NOMO-1 treated with dmso at 0.1 percent for 144 hours (cell line): ENCODE data around the gene KAT2B.

Source experiments
- DNase-seq: peaks from one replicate; lab custom pipeline; 2025; ENCODE audit not compliant: unreplicated experiment; lab: John Stamatoyannopoulos, UW

KAT2B gene

GRCh38 chr3:20064796-20065564, 24.7 kb downstream of the KAT2B start:
- no peak for DNase-seq

- no peak for DNase-seq
Observed at GRCh38 chr3:20066079-20066478, 25.8 kb downstream of the KAT2B start.

- DNase-seq, result no peak
Observed at GRCh38 chr3:20066850-20067617, 26.8 kb downstream of the KAT2B start.

DNA sequence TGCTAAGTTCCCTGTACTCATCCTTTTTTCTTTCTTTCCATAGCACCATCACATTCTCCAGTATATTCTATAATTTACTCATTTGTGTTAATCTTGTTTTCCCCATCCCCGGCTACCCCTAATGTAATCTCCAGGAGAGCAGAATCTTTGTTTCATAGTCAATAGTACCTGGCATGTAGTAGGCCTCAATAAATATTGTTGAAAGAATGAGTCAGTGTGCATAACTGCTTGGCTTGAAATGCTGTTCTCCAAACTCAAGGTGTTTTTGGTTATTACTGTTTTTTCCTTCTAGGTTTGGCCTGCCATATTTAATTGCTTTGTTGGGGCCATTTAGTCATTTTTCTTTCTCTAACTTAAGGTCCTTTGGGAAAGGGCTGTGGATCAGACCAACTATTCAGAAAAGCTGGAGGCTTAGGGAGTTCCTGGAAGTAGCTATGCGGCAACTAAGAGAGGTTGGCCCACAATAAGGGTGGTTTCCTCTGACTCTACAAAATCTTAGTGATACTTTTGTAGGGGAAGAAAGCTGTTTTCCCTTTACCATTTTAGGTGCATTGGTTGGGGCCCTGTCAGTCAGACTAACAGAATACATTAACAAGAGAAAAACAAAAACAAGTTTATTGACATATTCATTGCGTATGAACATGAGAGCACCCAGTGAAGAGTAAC, 28.4 kb downstream of the KAT2B start:
- DNase-seq, result no peak

- DNase-seq, result no peak
Observed at GRCh38 chr3:20069178-20069532, 28.9 kb downstream of the KAT2B start.

GRCh38 chr3:20071175-20071574, 30.9 kb downstream of the KAT2B start:
- no peak for DNase-seq

GRCh38 chr3:20072422-20072821, 32.2 kb downstream of the KAT2B start:
- no peak for DNase-seq

- DNase-seq, result no peak
Observed at GRCh38 chr3:20073068-20073467, 32.8 kb downstream of the KAT2B start.

GRCh38 chr3:20073683-20074082, 33.4 kb downstream of the KAT2B start:
- no peak for DNase-seq

DNA sequence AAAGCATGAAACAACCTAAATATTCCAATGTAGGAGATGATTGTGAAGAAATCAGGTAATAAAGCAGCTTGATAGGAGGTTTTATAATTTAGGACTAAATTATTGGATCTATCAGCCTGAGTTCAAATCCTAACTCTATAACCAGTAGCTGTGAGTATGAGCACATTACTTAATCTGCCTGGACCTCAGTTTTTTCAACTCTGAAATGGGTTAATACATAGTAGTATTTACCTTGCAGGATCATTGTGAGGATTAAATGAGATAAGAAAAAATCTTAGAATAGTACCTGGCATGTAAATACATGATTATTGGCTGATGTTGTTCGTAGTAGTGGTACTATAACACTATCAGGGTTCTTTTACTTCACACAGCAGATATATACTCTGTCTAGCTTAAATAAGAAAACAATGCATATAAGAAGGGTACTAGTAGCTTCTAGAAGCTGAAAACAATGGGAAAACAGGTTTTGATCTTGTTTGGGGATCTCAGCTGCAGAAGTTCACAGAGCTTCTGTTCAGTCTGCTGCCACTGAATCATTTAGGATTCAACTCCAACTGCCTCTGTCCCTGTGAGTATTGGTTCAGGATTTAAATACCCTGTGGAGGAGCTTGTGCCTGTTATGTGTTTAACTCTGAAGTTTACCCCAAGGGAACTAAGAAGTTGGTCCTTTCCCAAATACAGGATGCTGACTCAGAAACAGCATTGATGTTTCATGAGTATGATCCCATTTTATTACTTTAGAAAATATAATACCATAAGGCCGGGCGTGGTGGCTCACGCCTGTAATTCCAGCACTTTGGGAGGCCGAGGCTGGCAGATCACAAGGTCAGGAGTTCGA, 34.2 kb downstream of the KAT2B start:
- DNase-seq, result no peak

GRCh38 chr3:20075197-20075596, 35.0 kb downstream of the KAT2B start:
- DNase-seq, result no peak

DNA sequence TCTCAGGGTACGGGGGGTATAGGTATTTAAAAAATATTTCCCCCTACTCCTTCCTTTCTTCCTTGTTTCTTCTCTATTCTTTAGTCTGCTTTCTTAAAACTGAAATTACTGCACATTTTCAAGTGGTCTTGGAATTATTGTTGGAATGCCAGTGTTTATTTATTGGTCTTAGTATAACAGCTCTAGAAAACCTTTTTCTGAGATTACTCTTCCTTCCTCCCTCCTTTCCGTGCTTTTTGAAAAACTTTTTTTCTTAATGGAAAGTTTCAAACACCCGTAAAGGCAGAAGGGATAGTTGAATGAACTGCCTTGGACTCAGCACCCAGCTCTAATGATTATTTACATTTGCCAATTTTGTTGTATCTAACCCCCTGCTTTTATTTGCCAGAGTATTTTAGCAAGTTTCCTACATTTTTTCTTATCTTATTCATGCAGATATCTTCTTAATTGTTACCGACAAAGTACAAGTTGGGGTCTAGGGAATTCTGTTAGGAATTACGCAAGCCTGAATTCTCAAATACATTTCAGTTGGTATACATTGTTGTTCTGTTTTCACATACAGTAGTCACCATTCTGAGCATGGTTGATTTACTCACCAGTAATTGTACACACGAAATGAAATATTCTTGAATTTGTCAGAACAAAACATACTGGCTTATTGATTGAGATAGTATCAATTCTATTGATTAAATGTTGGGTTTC, 36.2 kb downstream of the KAT2B start:
- no peak for DNase-seq

DNA sequence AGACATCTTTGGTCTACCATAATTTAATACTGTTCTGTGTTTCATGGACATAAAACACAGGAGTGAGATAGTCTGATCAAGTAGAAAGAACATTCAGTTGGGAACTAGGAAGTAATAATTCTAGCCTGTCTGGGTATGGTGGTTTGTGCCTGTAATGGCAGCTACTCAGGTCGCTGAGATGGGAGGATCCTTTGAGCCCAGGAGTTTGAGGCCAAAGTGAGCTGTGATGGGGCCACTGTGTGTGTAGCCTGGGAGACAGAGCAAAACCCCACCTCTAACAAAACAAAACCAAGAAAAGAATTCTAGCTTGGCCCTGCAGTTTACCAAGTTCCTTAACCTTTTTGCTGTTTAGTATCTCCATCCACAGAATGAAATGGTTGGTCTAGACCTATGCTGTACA, 36.8 kb downstream of the KAT2B start:
- DNase-seq, result no peak

GRCh38 chr3:20078194-20078714, 38.0 kb downstream of the KAT2B start:
- no peak for DNase-seq

- no peak for DNase-seq
Observed at GRCh38 chr3:20079621-20080020, 39.4 kb downstream of the KAT2B start.

- no peak for DNase-seq
Observed at GRCh38 chr3:20080956-20081554, 40.8 kb downstream of the KAT2B start.

DNA sequence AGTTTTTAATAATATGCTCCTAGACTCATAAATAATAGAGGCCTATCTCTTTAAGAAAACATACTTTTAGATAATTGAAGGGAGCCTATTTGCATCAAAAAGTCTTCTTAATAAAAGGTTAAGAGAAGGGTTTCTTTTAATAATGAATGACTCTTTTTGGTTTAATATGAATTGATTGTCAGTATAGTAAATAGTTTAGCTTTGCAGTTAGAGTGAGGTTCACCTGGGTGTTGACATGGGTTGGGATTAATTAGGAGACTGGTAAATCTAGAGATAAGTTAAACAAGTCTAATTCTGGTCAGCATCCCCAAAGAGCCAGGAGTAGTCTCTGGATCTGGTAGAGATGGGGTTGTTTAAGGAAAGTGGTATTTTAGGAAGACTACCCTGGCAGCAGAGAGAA, 43.0 kb downstream of the KAT2B start:
- no peak for DNase-seq

- no peak for DNase-seq
Observed at GRCh38 chr3:20083953-20084352, 43.7 kb downstream of the KAT2B start.

- no peak for DNase-seq
Observed at GRCh38 chr3:20091331-20092047, 51.2 kb downstream of the KAT2B start.
